Suprapubic skin (tissue), 4 donors: ENCODE data around the gene BOLA3. TPM values are rescaled to one million over a fixed set of nuclear protein-coding genes. Genes with fewer than 3 reads are reported as not detected.

Experiments used
- DNase-seq, 2 donors: peaks; one replicate each; pipeline ENCODE4 v3.0.0-alpha.2; 2019; ENCODE audit warnings: low spot score in 2 of 2
- H3K27ac ChIP-seq: fragments of 200-600 bp; sonication (generic); one replicate; pipeline ENCODE4 v1.5.1; 2019
- H3K27me3 ChIP-seq: fragments of 200-600 bp; sonication (generic); one replicate; pipeline ENCODE4 v1.5.1; 2019
- H3K36me3 ChIP-seq: fragments of 200-600 bp; sonication (generic); one replicate; pipeline ENCODE4 v1.5.1; 2019
- H3K4me1 ChIP-seq: fragments of 200-600 bp; sonication (generic); one replicate; pipeline ENCODE4 v1.5.1; 2019
- H3K4me3 ChIP-seq: fragments of 200-600 bp; sonication (generic); one replicate; pipeline ENCODE4 v1.5.1; 2019; ENCODE audit warnings: mild to moderate bottlenecking
- H3K9me3 ChIP-seq: fragments of 200-600 bp; sonication (generic); one replicate; pipeline ENCODE4 v1.5.1; 2019
- CTCF ChIP-seq, 2 donors: fragments of 200-600 bp in 1 of 2; fragments of 450-650 bp in 1 of 2; sonication (generic) in 1 of 2; IDR thresholded peaks; one replicate each; pipeline ENCODE4 v1.5.1; 2016 to 2019; ENCODE audit warnings: antibody characterized with exemption in 2 of 2, mild to moderate bottlenecking in 1 of 2, moderate library complexity in 1 of 2
- EP300 ChIP-seq: sonication (generic); formaldehyde crosslinking; IDR thresholded peaks from one replicate; pipeline ENCODE4 v1.6.1; 2017; ENCODE audit warnings: antibody characterized with exemption
- POLR2A ChIP-seq, 2 donors: fragments of 450-650 bp; IDR thresholded peaks; one replicate each; pipeline ENCODE4 v1.6.1; 2017; ENCODE audit warnings: antibody characterized with exemption in 2 of 2, mild to moderate bottlenecking in 2 of 2, moderate library complexity in 2 of 2
- POLR2AphosphoS5 ChIP-seq, 3 donors: sonication (generic); formaldehyde crosslinking; IDR thresholded peaks; one replicate each; pipeline ENCODE4 v1.6.1; 2017; ENCODE audit warnings: antibody characterized with exemption in 3 of 3
- WGBS: methylation state at CpG from one replicate; pipeline ENCODE4 v1.1.5; 2018; 5-methylcytosine and 5-hydroxymethylcytosine counted together
- total RNA-seq, 4 donors: library from RNA; depleted of rRNA; stranded (reverse); fragments of >200 nt; gene quantifications; one replicate each; pipeline ENCODE4 v1.1.0, GENCODE V29; 2016

Gene BOLA3
- total RNA-seq, 4 donors from 2014 or later, result 18.9 to 44.0 (median 28.1) TPM

GRCh38 chr2:74164761-74165160, 17.0 kb upstream of the BOLA3 start:
- H3K36me3 ChIP-seq, result peaks cover 97% of the 10 kb centered on the region
- TF ChIP-seq CTCF (IDR thresholded peaks at IDR 0.05) (no peak), POLR2A (IDR thresholded peaks at IDR 0.05) (no peak), POLR2AphosphoS5 (IDR thresholded peaks at IDR 0.05) (no peak), EP300 (no peak)
- WGBS, result 100% methylated on average over 1 of the region's 1 CpG

GRCh38 chr2:74162951-74163350, 15.2 kb upstream of the BOLA3 start:
- H3K4me3 ChIP-seq, result no peak overlapping the region
- DNase-seq, result no peak
- no peaks in the 10 kb centered on the region for H3K9me3 ChIP-seq
- H3K27me3 ChIP-seq, result no peaks in the 10 kb centered on the region
- peaks cover 97% of the 10 kb centered on the region for H3K36me3 ChIP-seq
- H3K4me1 ChIP-seq, result no peaks in the 10 kb centered on the region
- 85% methylated on average over 6 of the region's 6 CpGs for WGBS
- no peak overlapping the region for H3K27ac ChIP-seq
- TF ChIP-seq CTCF (IDR thresholded peaks at IDR 0.05), result no peak
- TF ChIP-seq POLR2A (IDR thresholded peaks at IDR 0.05), result no peak
- no peak for TF ChIP-seq EP300
- no peak for TF ChIP-seq POLR2AphosphoS5 (IDR thresholded peaks at IDR 0.05)

More at GRCh38 chr2:74164761-74165160, 17.0 kb upstream of the BOLA3 start:
- DNase-seq, result no peak
- H3K4me1 ChIP-seq, result no peaks in the 10 kb centered on the region
- H3K9me3 ChIP-seq, result no peaks in the 10 kb centered on the region
- no peaks in the 10 kb centered on the region for H3K27me3 ChIP-seq
- H3K4me3 ChIP-seq, result no peak overlapping the region
- H3K27ac ChIP-seq, result no peak overlapping the region

- Histone ChIP-seq H3K36me3 (peaks cover 72% of the 10 kb centered on the region), H3K27ac (no peak overlapping the region), H3K4me3 (no peak overlapping the region), H3K9me3 (no peaks in the 10 kb centered on the region), H3K27me3 (no peaks in the 10 kb centered on the region), H3K4me1 (no peaks in the 10 kb centered on the region)
- TF ChIP-seq EP300, result no peak
- TF ChIP-seq POLR2A (IDR thresholded peaks at IDR 0.05), result no peak
- TF ChIP-seq CTCF (IDR thresholded peaks at IDR 0.05), result no peak
- TF ChIP-seq POLR2AphosphoS5 (IDR thresholded peaks at IDR 0.05), result no peak
- 86% methylated on average over 3 of the region's 3 CpGs for WGBS
- no peak for DNase-seq
Measured at GRCh38 chr2:74155830-74156229, 8.1 kb upstream of the BOLA3 start.

- peaks cover 43% of the 10 kb centered on the region for H3K36me3 ChIP-seq
- no peak overlapping the region for H3K4me3 ChIP-seq
- H3K27me3 ChIP-seq, result no peaks in the 10 kb centered on the region
- TF ChIP-seq CTCF (IDR thresholded peaks at IDR 0.05) (no peak), POLR2AphosphoS5 (IDR thresholded peaks at IDR 0.05) (no peak), EP300 (no peak), POLR2A (IDR thresholded peaks at IDR 0.05) (no peak)
- DNase-seq, result no peak
- 96% methylated on average over 2 of the region's 2 CpGs for WGBS
- H3K4me1 ChIP-seq, result peaks cover 8% of the 10 kb centered on the region
- H3K9me3 ChIP-seq, result no peaks in the 10 kb centered on the region
- no peak overlapping the region for H3K27ac ChIP-seq
Measured at GRCh38 chr2:74152954-74153353, 5.2 kb upstream of the BOLA3 start.

DNA sequence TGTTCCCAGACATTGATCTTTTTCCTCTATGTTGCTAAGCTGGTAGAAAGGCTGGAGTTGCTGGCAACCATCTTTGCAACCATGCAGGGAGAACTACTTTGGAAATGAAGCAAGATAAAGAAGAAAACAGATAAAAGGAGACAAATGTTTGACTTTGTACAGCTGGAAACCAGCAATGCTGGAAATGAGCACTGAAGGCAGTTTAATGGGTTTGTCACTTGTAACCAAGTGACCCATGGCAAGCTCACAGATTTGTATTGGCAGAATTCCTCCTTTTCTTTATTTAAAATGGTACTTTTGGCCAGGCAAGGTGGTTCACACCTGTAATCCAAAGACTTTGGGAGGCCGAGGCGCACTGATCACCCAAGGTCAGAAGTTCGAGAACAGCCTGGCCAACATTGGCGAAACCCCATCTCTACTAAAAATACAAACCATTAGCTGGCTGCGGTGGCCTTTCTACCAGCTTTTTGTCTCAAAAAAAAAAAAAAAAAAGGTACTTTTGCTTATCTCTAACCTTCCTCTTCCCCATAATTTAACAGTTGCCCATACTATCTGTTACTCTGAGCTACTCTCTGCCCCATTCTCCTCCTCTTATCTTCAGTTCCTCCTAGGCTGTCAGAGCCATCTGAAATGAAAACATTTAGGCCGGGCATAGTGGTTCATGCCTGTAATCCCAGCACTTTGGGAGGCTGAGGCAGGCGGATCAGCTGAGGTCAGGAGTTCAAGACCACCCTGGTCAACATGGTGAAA, 2.0 kb upstream of the BOLA3 start:
- Histone ChIP-seq H3K27ac (no peak overlapping the region), H3K9me3 (no peaks in the 10 kb centered on the region), H3K36me3 (peaks cover 14% of the 10 kb centered on the region), H3K27me3 (no peaks in the 10 kb centered on the region), H3K4me3 (no peak overlapping the region), H3K4me1 (peaks cover 20% of the 10 kb centered on the region)
- no peak for DNase-seq
- TF ChIP-seq CTCF (IDR thresholded peaks at IDR 0.05) (no peak), POLR2A (IDR thresholded peaks at IDR 0.05) (no peak), EP300 (no peak), POLR2AphosphoS5 (IDR thresholded peaks at IDR 0.05) (no peak)
- whole genome bisulfite sequencing, result 93% methylated on average over 7 of the region's 7 CpGs
